RPMI7951 (cell line): Measurements from ENCODE around the gene H3-3A. TPM values are rescaled to one million over a fixed set of nuclear protein-coding genes. Genes with fewer than 3 reads are reported as not detected.

Source experiments
- DNase-seq: peaks from one replicate; pipeline ENCODE4 v3.0.0-alpha.2; 2012; ENCODE audit warnings: low read depth
- total RNA-seq: library from RNA; depleted of rRNA; stranded (reverse); fragments of >200 nt; shearing (Covaris generic); gene quantifications from 2 replicates; pipeline ENCODE4 v1.2.3, GENCODE V29; 2014; rRNA removed

Gene H3-3A
- total RNA-seq, 1 experiment from 2014 or later: 427 TPM

GRCh38 chr1:226111098-226111882, 48.8 kb downstream of the H3-3A start:
- no peak for DNase-seq

GRCh38 chr1:226111883-226112261, 49.4 kb downstream of the H3-3A start:
- no peak for DNase-seq

DNA sequence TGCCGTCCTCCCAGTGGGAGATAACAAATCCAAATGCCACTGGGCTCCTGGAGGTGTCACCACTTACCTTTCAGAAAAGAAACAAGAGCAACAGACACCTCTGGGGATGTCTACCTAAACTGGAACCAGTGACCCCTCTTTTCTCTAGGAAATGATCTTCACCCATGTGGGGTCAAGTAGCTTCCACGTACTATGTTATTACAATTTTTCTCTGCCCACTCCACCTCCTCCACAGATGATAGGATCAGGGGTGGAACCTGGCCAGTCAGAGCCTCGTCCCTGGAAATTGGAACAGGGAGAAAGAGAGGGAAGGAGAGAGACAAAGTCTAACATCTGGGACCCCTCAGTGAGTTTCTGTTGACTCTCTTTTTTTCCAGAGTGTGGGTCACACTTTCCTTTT, 50.1 kb downstream of the H3-3A start:
- DNase-seq: no peak

GRCh38 chr1:226116673-226117072, 54.2 kb downstream of the H3-3A start:
- no peak for DNase-seq

DNA sequence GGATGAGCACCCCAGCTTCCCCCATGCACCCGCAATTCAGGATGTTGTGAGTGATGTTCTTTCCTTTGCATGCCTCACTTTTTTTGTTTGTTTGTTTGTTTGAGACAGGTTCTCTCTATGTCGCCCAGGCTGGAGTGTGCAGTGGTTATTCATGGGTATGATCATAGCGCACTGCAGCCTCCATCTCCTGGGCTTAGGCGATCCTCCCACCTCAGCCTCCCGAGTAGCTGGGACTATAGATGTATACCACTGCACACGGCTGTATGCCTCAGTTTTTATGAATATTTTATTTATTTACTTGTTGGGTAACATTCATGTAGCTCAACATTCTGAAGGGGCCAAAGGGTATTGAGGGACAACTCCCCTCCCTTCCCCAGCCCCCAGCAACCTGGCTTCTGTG, 54.8 kb downstream of the H3-3A start:
- DNase-seq: no peak

DNA sequence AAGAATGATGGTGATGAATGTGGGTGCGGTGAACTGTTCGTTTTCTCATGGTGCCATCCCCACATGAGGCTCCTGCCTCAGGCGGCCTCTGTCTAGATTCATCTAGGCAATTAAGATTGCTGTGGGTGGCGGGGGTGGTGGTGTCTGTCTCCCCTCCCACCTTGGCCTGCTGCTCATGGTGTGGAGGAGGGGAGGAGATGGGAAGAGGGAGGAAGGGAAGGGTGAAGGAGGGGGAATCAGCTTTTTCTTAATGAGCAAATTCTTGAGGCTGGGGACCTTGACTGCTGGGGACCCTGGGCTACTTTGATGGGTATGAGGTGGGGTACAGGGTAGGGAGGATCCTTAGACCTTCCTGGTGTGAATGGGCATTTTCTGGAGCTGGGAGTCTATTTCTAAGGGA, 55.8 kb downstream of the H3-3A start:
- no peak for DNase-seq

DNA sequence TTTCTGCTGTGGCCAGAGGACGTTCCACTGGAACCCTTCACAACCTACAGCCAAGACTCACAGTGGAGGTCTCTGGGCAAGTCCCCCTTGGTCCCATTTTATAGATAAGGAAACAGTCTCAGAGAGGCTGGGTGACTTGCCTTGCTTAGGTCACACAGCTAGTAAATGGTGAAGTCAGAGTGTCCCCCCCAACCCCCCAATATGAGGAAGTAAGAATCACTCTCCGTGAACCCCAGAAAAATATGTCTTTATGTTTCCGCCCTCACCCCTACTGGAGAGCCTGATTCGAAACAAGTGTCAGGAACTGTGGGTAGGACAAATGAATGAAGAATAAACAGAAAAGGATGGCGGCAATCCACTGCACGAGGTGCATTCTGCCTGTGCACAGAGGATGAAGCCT, 56.7 kb downstream of the H3-3A start:
- DNase-seq: no peak

GRCh38 chr1:226120398-226120797, 57.9 kb downstream of the H3-3A start:
- no peak for DNase-seq

DNA sequence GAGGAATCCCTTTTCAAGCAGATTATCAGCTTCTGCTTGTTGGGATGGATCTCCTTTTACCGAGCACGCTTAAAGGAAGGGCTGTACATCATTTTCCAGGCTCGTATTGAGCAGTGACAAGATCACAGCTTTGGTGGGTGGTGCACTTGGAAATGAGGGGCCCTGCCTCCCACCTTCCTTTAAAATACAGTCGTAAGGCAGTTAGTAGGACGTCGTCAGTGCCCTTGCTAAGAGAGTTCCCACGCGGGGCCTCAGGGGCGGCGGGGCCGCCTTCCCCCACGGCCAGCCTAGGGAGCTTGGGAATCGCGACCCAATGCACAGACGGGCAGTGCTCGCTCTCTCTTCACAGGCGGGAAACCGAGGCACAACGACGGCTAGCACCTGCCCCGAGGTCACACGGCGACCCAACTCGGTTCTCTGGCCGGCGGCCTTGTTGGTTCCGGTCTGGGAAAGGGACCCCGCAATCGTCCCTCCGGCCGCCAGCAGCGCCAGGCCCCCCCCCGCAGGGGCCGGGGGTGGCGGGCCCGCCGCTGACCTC, 58.6 kb downstream of the H3-3A start:
- no peak for DNase-seq

Other genes with a start within 250 kb of the H3-3A start
- 7.6 and 8.2 TPM in 2 replicates for gene TMEM63A, start 180.3 kb upstream of the H3-3A start, total RNA-seq
- gene LEFTY1, start 173.6 kb upstream of the H3-3A start, total RNA-seq: not detected in 2 replicates
- gene PYCR2, start 138.5 kb upstream of the H3-3A start, total RNA-seq: 31.2 and 38.9 TPM in 2 replicates
- gene LEFTY2, start 121.5 kb upstream of the H3-3A start, total RNA-seq: not detected in 2 replicates
- gene SDE2, start 63.4 kb upstream of the H3-3A start, total RNA-seq: 10.5 and 14.0 TPM in 2 replicates
- 28.2 and 37.2 TPM in 2 replicates for gene ACBD3, start 124.0 kb downstream of the H3-3A start, total RNA-seq
- not detected in 2 replicates for gene MIXL1, start 160.9 kb downstream of the H3-3A start, total RNA-seq
- gene LIN9, start 246.4 kb downstream of the H3-3A start, total RNA-seq: 17.5 and 22.7 TPM in 2 replicates